Measurements from ENCODE around the gene DNAJC4.

GRCh38 chr11:64254326-64254725 lies 24.0 kb downstream of the DNAJC4 start:
- no peak for TF ChIP-seq POLR2A (IDR thresholded peaks at IDR 0.05)
- TF ChIP-seq, protein P1, sequence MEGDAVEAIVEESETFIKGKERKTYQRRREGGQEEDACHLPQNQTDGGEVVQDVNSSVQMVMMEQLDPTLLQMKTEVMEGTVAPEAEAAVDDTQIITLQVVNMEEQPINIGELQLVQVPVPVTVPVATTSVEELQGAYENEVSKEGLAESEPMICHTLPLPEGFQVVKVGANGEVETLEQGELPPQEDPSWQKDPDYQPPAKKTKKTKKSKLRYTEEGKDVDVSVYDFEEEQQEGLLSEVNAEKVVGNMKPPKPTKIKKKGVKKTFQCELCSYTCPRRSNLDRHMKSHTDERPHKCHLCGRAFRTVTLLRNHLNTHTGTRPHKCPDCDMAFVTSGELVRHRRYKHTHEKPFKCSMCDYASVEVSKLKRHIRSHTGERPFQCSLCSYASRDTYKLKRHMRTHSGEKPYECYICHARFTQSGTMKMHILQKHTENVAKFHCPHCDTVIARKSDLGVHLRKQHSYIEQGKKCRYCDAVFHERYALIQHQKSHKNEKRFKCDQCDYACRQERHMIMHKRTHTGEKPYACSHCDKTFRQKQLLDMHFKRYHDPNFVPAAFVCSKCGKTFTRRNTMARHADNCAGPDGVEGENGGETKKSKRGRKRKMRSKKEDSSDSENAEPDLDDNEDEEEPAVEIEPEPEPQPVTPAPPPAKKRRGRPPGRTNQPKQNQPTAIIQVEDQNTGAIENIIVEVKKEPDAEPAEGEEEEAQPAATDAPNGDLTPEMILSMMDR (IDR thresholded peaks at IDR 0.05), result no peak

Data from adrenal gland (tissue), 5 donors.